Vagina (tissue), 2 donors: ENCODE data around the gene MRPL41.

Source experiments
- POLR2A ChIP-seq, 2 donors: fragments of 450-650 bp; IDR thresholded peaks; one replicate each; pipeline ENCODE4 v1.6.1; 2017; ENCODE audit warnings: antibody characterized with exemption in 2 of 2, mild to moderate bottlenecking in 2 of 2, moderate library complexity in 2 of 2
- POLR2AphosphoS5 ChIP-seq, 2 donors: sonication (generic); formaldehyde crosslinking; IDR thresholded peaks; one replicate each; pipeline ENCODE4 v1.9.0; 2017; ENCODE audit warnings: antibody characterized with exemption in 2 of 2, mild to moderate bottlenecking in 2 of 2, low read depth in 1 of 2; ENCODE audit not compliant: insufficient read depth in 1 of 2
- TF ChIP-seq, protein P1 (sequence below), 3 experiments: fragments of 450-650 bp in 2 of 3; fragments of 200-600 bp in 1 of 3; sonication (generic) in 1 of 3; IDR thresholded peaks; one replicate each; pipeline ENCODE4 v1.5.1; 2017 to 2019; ENCODE audit warnings: antibody characterized with exemption in 3 of 3, mild to moderate bottlenecking in 2 of 3, moderate library complexity in 2 of 3

DNA sequence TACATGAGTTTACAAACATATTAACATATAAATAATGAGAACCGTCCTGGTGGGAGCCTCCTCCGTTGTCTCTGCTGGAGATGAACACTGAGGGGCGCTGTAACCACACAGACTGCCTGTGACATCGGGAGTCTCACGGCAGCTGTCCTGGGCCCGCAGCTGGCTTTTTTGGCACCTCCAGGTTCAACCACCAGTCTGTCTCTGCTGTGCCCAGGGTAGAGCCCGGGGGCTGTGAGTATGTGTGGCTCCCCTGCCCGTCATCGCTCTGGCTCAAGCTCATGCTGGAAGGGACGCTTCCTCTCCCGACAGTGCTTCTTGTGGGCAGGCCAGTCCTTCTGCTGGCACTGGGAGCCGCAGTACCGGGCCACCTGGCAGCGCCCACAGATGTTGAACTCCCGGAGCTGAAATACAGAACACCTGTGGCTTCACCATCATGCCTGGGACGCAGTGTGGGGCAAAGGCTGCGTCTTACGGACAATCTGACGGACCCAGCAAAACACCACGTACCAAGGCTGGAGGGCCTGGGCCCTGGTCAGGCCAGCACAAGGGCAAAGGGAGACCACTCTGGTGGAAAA is 30.7 kb downstream of the MRPL41 start:
- TF ChIP-seq, protein P1, sequence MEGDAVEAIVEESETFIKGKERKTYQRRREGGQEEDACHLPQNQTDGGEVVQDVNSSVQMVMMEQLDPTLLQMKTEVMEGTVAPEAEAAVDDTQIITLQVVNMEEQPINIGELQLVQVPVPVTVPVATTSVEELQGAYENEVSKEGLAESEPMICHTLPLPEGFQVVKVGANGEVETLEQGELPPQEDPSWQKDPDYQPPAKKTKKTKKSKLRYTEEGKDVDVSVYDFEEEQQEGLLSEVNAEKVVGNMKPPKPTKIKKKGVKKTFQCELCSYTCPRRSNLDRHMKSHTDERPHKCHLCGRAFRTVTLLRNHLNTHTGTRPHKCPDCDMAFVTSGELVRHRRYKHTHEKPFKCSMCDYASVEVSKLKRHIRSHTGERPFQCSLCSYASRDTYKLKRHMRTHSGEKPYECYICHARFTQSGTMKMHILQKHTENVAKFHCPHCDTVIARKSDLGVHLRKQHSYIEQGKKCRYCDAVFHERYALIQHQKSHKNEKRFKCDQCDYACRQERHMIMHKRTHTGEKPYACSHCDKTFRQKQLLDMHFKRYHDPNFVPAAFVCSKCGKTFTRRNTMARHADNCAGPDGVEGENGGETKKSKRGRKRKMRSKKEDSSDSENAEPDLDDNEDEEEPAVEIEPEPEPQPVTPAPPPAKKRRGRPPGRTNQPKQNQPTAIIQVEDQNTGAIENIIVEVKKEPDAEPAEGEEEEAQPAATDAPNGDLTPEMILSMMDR (IDR thresholded peaks at IDR 0.05): no peak
- TF ChIP-seq POLR2AphosphoS5 (IDR thresholded peaks at IDR 0.05; ENCODE audit: insufficient read depth in 1 of 2, low read depth in 1 of 2) (no peak), POLR2A (IDR thresholded peaks at IDR 0.05) (no peak)
